HL-60 (cell line): ENCODE results near the gene PROK1.

Experiments used
- CTCF ChIP-seq: IDR thresholded peaks from one replicate; pipeline ENCODE4 v1.5.1; 2011; ENCODE audit warnings: low read length, control low read depth, inconsistent platforms; ENCODE audit not compliant: insufficient read depth
- GABPA ChIP-seq: IDR thresholded peaks from 2 replicates; pipeline ENCODE4 v1.6.1; 2012; ENCODE audit warnings: low read depth
- POLR2AphosphoS5 ChIP-seq: IDR thresholded peaks from 2 replicates; pipeline ENCODE4 v1.6.1; 2012; ENCODE audit warnings: low read depth
- REST ChIP-seq: IDR thresholded peaks from 2 replicates; pipeline ENCODE4 v1.6.1; 2012; ENCODE audit warnings: low read depth; ENCODE audit not compliant: insufficient replicate concordance

DNA sequence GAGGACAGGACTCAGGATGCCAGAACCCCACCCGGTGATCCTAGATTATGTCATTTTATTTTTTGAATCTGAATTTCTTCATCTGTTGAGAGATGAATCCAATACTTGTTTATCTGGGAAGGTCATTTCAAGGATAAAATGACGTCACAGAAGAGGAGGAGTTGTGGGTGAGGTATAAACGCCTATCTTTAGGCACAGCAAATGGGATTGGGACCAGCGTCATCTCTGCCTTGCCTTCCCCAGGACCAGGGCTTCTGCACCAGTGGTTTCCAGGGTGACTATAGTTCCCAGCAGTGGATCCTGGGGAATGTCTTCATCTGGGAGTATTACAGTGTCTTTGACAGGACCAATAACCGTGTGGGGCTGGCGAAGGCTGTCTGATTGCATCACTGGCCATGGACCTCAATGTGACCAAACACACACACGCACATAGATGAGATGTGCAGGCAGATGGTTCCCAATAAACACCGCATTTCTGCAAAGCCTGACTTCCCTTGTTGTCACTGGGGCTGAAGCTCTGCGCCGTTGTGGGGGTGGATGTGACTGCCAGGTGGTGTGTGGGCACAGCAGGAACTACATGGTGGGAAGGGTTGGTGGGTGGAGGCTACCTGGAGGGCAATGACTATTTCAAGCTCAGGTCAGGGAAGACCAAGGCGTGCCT, 40.0 kb downstream of the PROK1 start:
- TF ChIP-seq GABPA (no peak), CTCF (no peak), POLR2AphosphoS5 (no peak), REST (no peak)
